HCT116 (cell line): ENCODE results near the gene KRT6A. TPM values are rescaled to one million over a fixed set of nuclear protein-coding genes. Genes with fewer than 3 reads are reported as not detected.

Source experiments
- ATAC-seq: fragments of 200-7000 bp; cut with Tn5 transposase; 2 replicates; pipeline ENCODE4 v1.9.1; 2020; ENCODE audit warnings: mild to moderate bottlenecking, moderate library complexity
- BruUV-seq: library from RNA; stranded (reverse); fragments of 400-500 nt; replicated peaks from 2 replicates; lab custom pipeline; 2021; lab: Mats Ljungman, UMichigan
- CTCF ChIA-PET: fragments of 300-600 bp; sonication (Branson Sonifier 250); formaldehyde crosslinking; loops from one replicate; lab custom pipeline; 2021; ENCODE audit warnings: antibody characterized with exemption; lab: Charles Lee
- POLR2A ChIA-PET: fragments of 300-600, 350-600 bp; sonication (Branson Sonifier 250); formaldehyde crosslinking; loops from one replicate; lab custom pipeline; 2021; ENCODE audit warnings: antibody characterized with exemption; lab: Charles Lee
- RAD21 ChIA-PET, 2 experiments: fragments of 300-600 bp; sonication (Branson Sonifier 250); formaldehyde crosslinking; loops; one replicate each; lab custom pipeline; 2023; ENCODE audit warnings: low total read pairs in 2 of 2; ENCODE audit not compliant: uncharacterized antibody in 2 of 2, unreplicated experiment in 2 of 2, low non-redundant PET in 1 of 2; lab: Charles Lee
- DNase-seq: peaks from one replicate; pipeline ENCODE4 v3.0.0-alpha.2; 2010; ENCODE audit warnings: low read depth, low spot score
- H2AFZ ChIP-seq: fragments of 200-600 bp; shearing (Covaris generic), sonication (generic); 2 replicates; pipeline ENCODE4 v1.6.1; 2017; ENCODE audit warnings: low read depth, mixed run types, mixed read lengths, antibody characterized with exemption, low read length; ENCODE audit not compliant: poor library complexity, severe bottlenecking
- H3K27ac ChIP-seq: 2 replicates; pipeline ENCODE4 v1.5.1; 2012; ENCODE audit warnings: low read depth, low read length
- H3K27me3 ChIP-seq: fragments of 200-600 bp; sonication (generic); 2 replicates; pipeline ENCODE4 v1.6.1; 2016; ENCODE audit warnings: mixed run types, low read length, mixed read lengths; ENCODE audit not compliant: insufficient read depth
- H3K36me3 ChIP-seq, 2 experiments: fragments of 200-500 bp in 1 of 2; fragments of 200-600 bp in 1 of 2; sonication (Bioruptor generic) in 1 of 2; sonication (generic) in 1 of 2; 2 replicates each; pipeline versions ENCODE4 v1.5.1 to v1.6.1; 2014 to 2016; ENCODE audit warnings: low read length in 2 of 2, inconsistent platforms in 1 of 2, mixed read lengths in 1 of 2, mixed run types in 1 of 2; ENCODE audit not compliant: insufficient read depth in 2 of 2, control insufficient read depth in 1 of 2
- H3K4me1 ChIP-seq, 2 experiments: fragments of 200-600 bp in 1 of 2; sonication (generic) in 1 of 2; 2 replicates each; pipeline versions ENCODE4 v1.5.1 to v1.6.1; 2012 to 2017; ENCODE audit warnings: low read length in 2 of 2, inconsistent platforms in 1 of 2, mild to moderate bottlenecking in 1 of 2, mixed read lengths in 1 of 2, mixed run types in 1 of 2, moderate library complexity in 1 of 2; ENCODE audit not compliant: insufficient read depth in 2 of 2, control insufficient read depth in 1 of 2
- H3K4me2 ChIP-seq: fragments of 200-600 bp; sonication (generic); 2 replicates; pipeline ENCODE4 v1.6.1; 2017; ENCODE audit warnings: mixed run types, low read length, mixed read lengths
- H3K4me3 ChIP-seq, 2 experiments: fragments of 200-600 bp in 1 of 2; sonication (generic) in 1 of 2; replicated peaks in 1 of 2; 2 replicates each; pipeline ENCODE4 v1.5.1; 2011 to 2016; ENCODE audit warnings: low read length in 2 of 2, control low read depth in 1 of 2, low read depth in 1 of 2, mild to moderate bottlenecking in 1 of 2, mixed read lengths in 1 of 2, mixed run types in 1 of 2
- H3K79me2 ChIP-seq: fragments of 200-600 bp; sonication (generic); 2 replicates; pipeline ENCODE4 v1.6.1; 2017; ENCODE audit warnings: mild to moderate bottlenecking, mixed run types, low read length, moderate library complexity, mixed read lengths; ENCODE audit not compliant: insufficient read depth
- H3K9ac ChIP-seq: fragments of 200-600 bp; sonication (generic); 2 replicates; pipeline ENCODE4 v1.6.1; 2016; ENCODE audit warnings: low read length, mixed read lengths
- H3K9me2 ChIP-seq: fragments of 200-600 bp; sonication (generic), shearing (Covaris generic); 2 replicates; pipeline ENCODE4 v1.6.1; 2017; ENCODE audit warnings: mixed run types, mild to moderate bottlenecking, moderate library complexity; ENCODE audit not compliant: insufficient read depth
- H3K9me3 ChIP-seq, 2 experiments: fragments of 200-500 bp in 1 of 2; fragments of 200-600 bp in 1 of 2; sonication (Bioruptor generic) in 1 of 2; sonication (generic) in 1 of 2; 2 replicates each; pipeline ENCODE4 v1.6.1; 2014 to 2017; ENCODE audit warnings: low read length in 2 of 2, mixed read lengths in 2 of 2, inconsistent platforms in 1 of 2, low read depth in 1 of 2, mild to moderate bottlenecking in 1 of 2, mixed run types in 1 of 2, moderate library complexity in 1 of 2; ENCODE audit not compliant: control insufficient read depth in 1 of 2, insufficient read depth in 1 of 2
- H4K20me1 ChIP-seq: fragments of 200-600 bp; sonication (generic), shearing (Covaris generic); 2 replicates; pipeline ENCODE4 v1.6.1; 2017; ENCODE audit warnings: mixed run types, mild to moderate bottlenecking, moderate library complexity; ENCODE audit not compliant: insufficient read depth
- CBX3 ChIP-seq: IDR thresholded peaks from 2 replicates; pipeline ENCODE4 v1.6.1; 2012; ENCODE audit warnings: low read depth
- CEBPB ChIP-seq: IDR thresholded peaks from 2 replicates; pipeline ENCODE4 v1.6.1; 2012; ENCODE audit warnings: low read depth
- EGR1 ChIP-seq: IDR thresholded peaks from 2 replicates; pipeline ENCODE4 v1.6.1; 2012; ENCODE audit warnings: low read depth
- EZH2 ChIP-seq: fragments of 200-600 bp; sonication (generic); IDR thresholded peaks from 2 replicates; pipeline ENCODE4 v1.6.1; 2017; ENCODE audit warnings: antibody characterized with exemption, mixed run types
- EZH2phosphoT487 ChIP-seq: fragments of 200-600 bp; IDR thresholded peaks from 2 replicates; pipeline ENCODE4 v1.6.1; 2018; ENCODE audit warnings: antibody characterized with exemption, borderline replicate concordance
- FOSL1 ChIP-seq: IDR thresholded peaks from 2 replicates; pipeline ENCODE4 v1.6.1; 2012; ENCODE audit warnings: low read depth
- JUND ChIP-seq: IDR thresholded peaks from 2 replicates; pipeline ENCODE4 v1.6.1; 2012
- POLR2A ChIP-seq: IDR thresholded peaks from 2 replicates; pipeline ENCODE4 v1.7.0; 2011; ENCODE audit warnings: borderline replicate concordance; ENCODE audit not compliant: insufficient read depth, insufficient read length; ENCODE audit errors: extremely low read depth
- POLR2AphosphoS5 ChIP-seq: IDR thresholded peaks from 2 replicates; pipeline ENCODE4 v1.6.1; 2011; ENCODE audit warnings: mild to moderate bottlenecking, low read depth, low read length, moderate library complexity
- REST ChIP-seq: IDR thresholded peaks from 2 replicates; pipeline ENCODE4 v1.6.1; 2012; ENCODE audit warnings: low read depth
- SIN3A ChIP-seq: IDR thresholded peaks from 2 replicates; pipeline ENCODE4 v1.6.1; 2012; ENCODE audit warnings: low read depth
- SP1 ChIP-seq: IDR thresholded peaks from 2 replicates; pipeline ENCODE4 v1.6.1; 2012; ENCODE audit warnings: low read depth
- SRF ChIP-seq: IDR thresholded peaks from 2 replicates; pipeline ENCODE4 v1.6.1; 2012; ENCODE audit warnings: low read depth
- TCF7L2 ChIP-seq: IDR thresholded peaks from 2 replicates; pipeline ENCODE4 v1.7.0; 2011; ENCODE audit warnings: borderline replicate concordance, inconsistent platforms; ENCODE audit not compliant: insufficient read depth, insufficient read length; ENCODE audit errors: extremely low read depth
- ZNF274 ChIP-seq: fragments of 200-500 bp; sonication (Bioruptor generic); IDR thresholded peaks from 2 replicates; pipeline ENCODE4 v1.6.1; 2014; ENCODE audit warnings: mild to moderate bottlenecking, low read depth, low read length, inconsistent platforms
- intact Hi-C: fragments of 100-400 bp; cut with micrococcal nuclease; formaldehyde crosslinking; loops from 2 replicates; pipeline ENCODE4 v1.10.0; 2022
- total RNA-seq: library from RNA; stranded (reverse); gene quantifications from one replicate; pipeline ENCODE4 v1.2.1, GENCODE V29; 2021; ENCODE audit not compliant: unreplicated experiment
- TF ChIP-seq, protein P1 (sequence below): IDR thresholded peaks from 2 replicates; pipeline ENCODE4 v1.6.1; 2012
- TF ChIP-seq, protein P2 (sequence below): IDR thresholded peaks from 2 replicates; pipeline ENCODE4 v1.6.1; 2011; ENCODE audit warnings: mild to moderate bottlenecking, low read length, moderate library complexity; ENCODE audit not compliant: insufficient replicate concordance; ENCODE audit errors: extremely low read depth
- TF ChIP-seq, protein P3 (sequence below): IDR thresholded peaks from 2 replicates; pipeline ENCODE4 v1.6.1; 2012
- TF ChIP-seq, protein P4 (sequence below), 3 experiments: fragments of 200-600 bp in 1 of 3; sonication (generic) in 1 of 3; IDR thresholded peaks in 2 of 3; conservative IDR thresholded peaks in 1 of 3; 2 replicates each; pipeline ENCODE4 v1.5.1; 2012 to 2017; ENCODE audit warnings: low read depth in 2 of 3, low read length in 2 of 3, antibody characterized with exemption in 1 of 3, borderline replicate concordance in 1 of 3, control low read depth in 1 of 3, mild to moderate bottlenecking in 1 of 3, mixed read lengths in 1 of 3, mixed run types in 1 of 3, moderate library complexity in 1 of 3; ENCODE audit not compliant: insufficient read depth in 1 of 3

The KRT6A gene
- total RNA-seq, 1 experiment from 2014 or later = 0.66 TPM

DNA sequence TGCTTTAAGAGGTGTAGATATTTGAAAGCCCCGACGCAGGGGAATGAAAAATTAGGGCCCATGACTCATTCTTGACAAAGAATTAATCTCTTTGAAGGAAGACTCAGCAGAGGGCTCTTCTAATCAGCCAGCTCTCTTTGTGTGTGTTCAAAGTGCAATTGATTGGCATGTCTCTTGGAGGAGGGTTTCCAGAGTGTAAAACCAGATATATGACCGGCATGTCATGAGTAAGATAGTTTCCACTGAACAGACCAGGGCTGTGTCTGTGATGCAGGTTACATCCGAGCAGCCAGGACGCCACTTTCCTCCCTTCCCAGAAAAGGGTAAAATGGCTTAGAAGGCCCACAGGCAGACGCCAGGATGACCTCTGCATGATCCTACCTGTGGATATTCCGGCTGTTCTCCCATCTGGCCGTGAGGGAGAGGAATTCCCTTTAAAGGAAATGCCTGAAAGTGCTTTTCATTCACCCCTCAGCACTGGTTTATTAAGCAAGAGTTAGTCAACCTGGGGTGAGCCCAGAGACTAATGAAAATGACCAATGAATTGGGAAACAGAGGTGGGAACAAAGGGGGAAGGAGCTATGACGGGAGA, 51.6 kb downstream of the KRT6A start:
- peak; percentile 26 for DNase-seq
- Histone ChIP-seq H3K9ac (peak overlapping the region; percentile 47), H2AFZ (peak overlapping the region; percentile 25), H4K20me1 (no peaks in the 10 kb centered on the region), H3K27me3 (no peaks in the 10 kb centered on the region), H3K36me3 (no peaks in the 10 kb centered on the region), H3K9me3 (no peaks in the 10 kb centered on the region), H3K27ac (peak overlapping the region; percentile 60), H3K4me2 (peak overlapping the region; percentile 68), H3K4me3 (peak overlapping the region in 1 of 2 experiments; percentile 11; a peak in 2 of 4 replicates), H3K4me1 (peaks cover 28 to 79% of the 10 kb centered on the region in 2 experiments), H3K79me2 (no peaks in the 10 kb centered on the region), H3K9me2 (no peaks in the 10 kb centered on the region)
- RAD21 ChIA-PET = interaction anchor here in 1 of 2 experiments (1.3 kb wide), 1 partner anchor 46 kb away, joined by 3 read pairs; no protein-coding TSS in a partner anchor
- CTCF ChIA-PET = interaction anchor here (1.1 to 2.8 kb wide), 2 partner anchors 46 to 436 kb away, joined by 3 to 9 read pairs; no protein-coding TSS in a partner anchor
- peak; percentile 58; the same call in 1 of the 2 replicates for ATAC-seq
- intact Hi-C loops = no loop called here
- POLR2A ChIA-PET = interaction anchor here (1.7 kb wide), 1 partner anchor 293 kb away, joined by 4 read pairs; no protein-coding TSS in a partner anchor
- no TSS peak for BruUV-seq
- TF ChIP-seq, protein P1, sequence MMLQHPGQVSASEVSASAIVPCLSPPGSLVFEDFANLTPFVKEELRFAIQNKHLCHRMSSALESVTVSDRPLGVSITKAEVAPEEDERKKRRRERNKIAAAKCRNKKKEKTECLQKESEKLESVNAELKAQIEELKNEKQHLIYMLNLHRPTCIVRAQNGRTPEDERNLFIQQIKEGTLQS = no peak
- TF ChIP-seq TCF7L2 (peak; percentile 41), JUND (peak; percentile 85), SIN3A (no peak; the same call in 1 of the 2 replicates), REST (no peak), POLR2AphosphoS5 (no peak), EZH2 (no peak), EGR1 (peak; percentile 41; the same call in 1 of the 2 replicates), SP1 (peak; percentile 82), EZH2phosphoT487 (no peak), CBX3 (peak; percentile 30), POLR2A (no peak), CEBPB (peak; percentile 56), SRF (peak; percentile 83), FOSL1 (peak; percentile 89), ZNF274 (no peak)
- TF ChIP-seq, protein P2, sequence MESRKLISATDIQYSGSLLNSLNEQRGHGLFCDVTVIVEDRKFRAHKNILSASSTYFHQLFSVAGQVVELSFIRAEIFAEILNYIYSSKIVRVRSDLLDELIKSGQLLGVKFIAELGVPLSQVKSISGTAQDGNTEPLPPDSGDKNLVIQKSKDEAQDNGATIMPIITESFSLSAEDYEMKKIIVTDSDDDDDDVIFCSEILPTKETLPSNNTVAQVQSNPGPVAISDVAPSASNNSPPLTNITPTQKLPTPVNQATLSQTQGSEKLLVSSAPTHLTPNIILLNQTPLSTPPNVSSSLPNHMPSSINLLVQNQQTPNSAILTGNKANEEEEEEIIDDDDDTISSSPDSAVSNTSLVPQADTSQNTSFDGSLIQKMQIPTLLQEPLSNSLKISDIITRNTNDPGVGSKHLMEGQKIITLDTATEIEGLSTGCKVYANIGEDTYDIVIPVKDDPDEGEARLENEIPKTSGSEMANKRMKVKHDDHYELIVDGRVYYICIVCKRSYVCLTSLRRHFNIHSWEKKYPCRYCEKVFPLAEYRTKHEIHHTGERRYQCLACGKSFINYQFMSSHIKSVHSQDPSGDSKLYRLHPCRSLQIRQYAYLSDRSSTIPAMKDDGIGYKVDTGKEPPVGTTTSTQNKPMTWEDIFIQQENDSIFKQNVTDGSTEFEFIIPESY = no peak
- TF ChIP-seq, protein P3, sequence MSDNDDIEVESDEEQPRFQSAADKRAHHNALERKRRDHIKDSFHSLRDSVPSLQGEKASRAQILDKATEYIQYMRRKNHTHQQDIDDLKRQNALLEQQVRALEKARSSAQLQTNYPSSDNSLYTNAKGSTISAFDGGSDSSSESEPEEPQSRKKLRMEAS = peak; percentile 36; the same call in 1 of the 2 replicates
- TF ChIP-seq, protein P4, sequence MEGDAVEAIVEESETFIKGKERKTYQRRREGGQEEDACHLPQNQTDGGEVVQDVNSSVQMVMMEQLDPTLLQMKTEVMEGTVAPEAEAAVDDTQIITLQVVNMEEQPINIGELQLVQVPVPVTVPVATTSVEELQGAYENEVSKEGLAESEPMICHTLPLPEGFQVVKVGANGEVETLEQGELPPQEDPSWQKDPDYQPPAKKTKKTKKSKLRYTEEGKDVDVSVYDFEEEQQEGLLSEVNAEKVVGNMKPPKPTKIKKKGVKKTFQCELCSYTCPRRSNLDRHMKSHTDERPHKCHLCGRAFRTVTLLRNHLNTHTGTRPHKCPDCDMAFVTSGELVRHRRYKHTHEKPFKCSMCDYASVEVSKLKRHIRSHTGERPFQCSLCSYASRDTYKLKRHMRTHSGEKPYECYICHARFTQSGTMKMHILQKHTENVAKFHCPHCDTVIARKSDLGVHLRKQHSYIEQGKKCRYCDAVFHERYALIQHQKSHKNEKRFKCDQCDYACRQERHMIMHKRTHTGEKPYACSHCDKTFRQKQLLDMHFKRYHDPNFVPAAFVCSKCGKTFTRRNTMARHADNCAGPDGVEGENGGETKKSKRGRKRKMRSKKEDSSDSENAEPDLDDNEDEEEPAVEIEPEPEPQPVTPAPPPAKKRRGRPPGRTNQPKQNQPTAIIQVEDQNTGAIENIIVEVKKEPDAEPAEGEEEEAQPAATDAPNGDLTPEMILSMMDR (IDR thresholded peaks at IDR 0.05 in 2 of 3, conservative IDR thresholded peaks at IDR 0.05 in 1 of 3; ENCODE audit: borderline replicate concordance in 1 of 3, insufficient read depth in 1 of 3, low read depth in 2 of 3, low read length in 2 of 3) = no peak
